ENCODE measurements around the gene SAXO2. TPM values are rescaled to one million over a fixed set of nuclear protein-coding genes. Genes with fewer than 3 reads are reported as not detected.

The SAXO2 gene
- total RNA-seq, result 11.9 TPM

GRCh38 chr15:82262422-82263026, at the start of gene SAXO2, which contains the start of gene EFL1:
TSS of gene SAXO2 (plus strand) at chr15:82262818. CDS start at chr15:82262880, 62 bp downstream.
TSS of gene EFL1 (minus strand) at chr15:82262734. CDS start at chr15:82261778, 956 bp downstream.

Other genes with a start within 250 kb of the SAXO2 start
- 82.0 TPM for gene MEX3B, start 216.8 kb upstream of the SAXO2 start, total RNA-seq
- 42.3 TPM for gene EFL1, start 84 bp upstream of the SAXO2 start, total RNA-seq
- 14.1 TPM for gene GOLGA6L10, start 86.7 kb downstream of the SAXO2 start, total RNA-seq
- gene GOLGA6L9, start 167.0 kb downstream of the SAXO2 start, total RNA-seq, result 20.7 TPM